Dendritic cell treated with granulocyte-macrophage colony-stimulating factor and Interleukin-4, amounts not matched to agents 40 ng/mL and 50 ng/mL, for 4 days (primary cell): ENCODE results near the gene SKAP1.
"Not testable (repeated sequence)": the region's sequence is repeated elsewhere in the genome, so short reads cannot be mapped to it uniquely, and the experiment has no call there.

Experiments used
- H3K27ac Mint-ChIP-seq: one replicate; pipeline ENCODE4 v1.8.0; 2022; ENCODE audit warnings: mild to moderate bottlenecking, mixed read lengths
- H3K27me3 Mint-ChIP-seq: one replicate; pipeline ENCODE4 v1.8.0; 2022; ENCODE audit warnings: mild to moderate bottlenecking, mixed read lengths
- H3K36me3 Mint-ChIP-seq: one replicate; pipeline ENCODE4 v1.8.0; 2022; ENCODE audit warnings: low read depth, mixed read lengths
- H3K4me1 Mint-ChIP-seq: one replicate; pipeline ENCODE4 v1.8.0; 2022; ENCODE audit warnings: low read depth, mixed read lengths
- H3K4me3 Mint-ChIP-seq: one replicate; pipeline ENCODE4 v1.8.0; 2022; ENCODE audit warnings: mild to moderate bottlenecking, moderate library complexity, mixed read lengths
- H3K9me3 Mint-ChIP-seq: one replicate; pipeline ENCODE4 v1.8.0; 2022; ENCODE audit warnings: mixed read lengths
- intact Hi-C: fragments of 100-400 bp; cut with micrococcal nuclease; formaldehyde crosslinking; loops from one replicate; pipeline ENCODE4 v1.15.0; 2022

Gene SKAP1

DNA sequence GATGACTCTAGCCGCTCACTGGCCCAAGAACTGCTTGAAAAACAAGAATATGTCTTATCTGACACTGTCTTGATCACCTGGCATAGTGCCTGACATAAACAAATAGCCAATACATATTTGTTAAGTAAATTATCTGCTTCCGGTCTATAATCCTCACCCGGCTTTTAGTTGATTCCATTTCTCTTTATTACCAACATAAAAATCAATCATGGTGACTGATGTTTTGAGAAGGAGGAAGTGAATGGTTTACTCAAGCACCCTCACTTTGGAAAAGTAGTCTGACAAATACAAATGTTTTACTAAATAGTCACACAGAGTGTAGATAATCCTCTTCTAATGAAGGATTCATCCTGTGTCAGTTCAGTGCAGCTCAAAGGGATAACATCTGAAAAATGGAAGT, 47.0 kb downstream of the SKAP1 start:
- Mint-ChIP-seq H3K4me1 (no peaks in the 10 kb centered on the region), H3K27ac (no peak overlapping the region), H3K4me3 (no peak overlapping the region), H3K27me3 (peaks cover 34% of the 10 kb centered on the region), H3K36me3 (no peaks in the 10 kb centered on the region), H3K9me3 (no peaks in the 10 kb centered on the region)
- intact Hi-C loops: no loop called here

DNA sequence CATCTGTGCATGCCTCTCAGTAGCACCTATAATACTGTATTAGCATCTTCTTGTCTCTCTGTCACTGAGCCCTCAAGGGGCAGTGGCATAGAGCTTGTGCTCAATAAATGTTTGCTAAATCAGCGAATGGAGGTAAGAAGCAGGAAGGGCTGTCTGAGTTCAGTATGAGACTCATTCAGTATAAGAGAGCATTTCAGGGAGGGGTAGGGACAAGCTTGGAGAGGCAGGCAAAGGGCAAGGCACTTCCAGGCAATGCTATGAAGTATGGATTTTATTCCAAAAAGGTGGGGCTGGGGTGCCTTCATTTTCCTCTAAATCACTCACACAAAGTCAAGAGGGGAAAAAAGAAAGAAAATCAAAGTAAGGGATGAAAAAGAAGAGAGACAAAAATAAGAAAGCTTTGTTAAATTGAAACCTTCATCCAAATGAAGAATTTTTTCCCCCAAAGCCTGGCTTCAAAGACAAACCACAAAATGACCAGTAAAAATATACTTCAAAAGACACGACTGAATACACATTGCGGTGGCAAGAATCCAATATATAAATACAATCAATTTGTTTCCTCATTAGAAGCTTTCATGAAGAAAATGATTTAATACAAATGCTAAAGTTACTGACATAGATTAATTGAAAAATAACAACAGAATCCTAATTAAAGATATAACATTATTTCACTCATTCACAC, 51.2 kb downstream of the SKAP1 start:
- Mint-ChIP-seq H3K27me3 (peaks cover 13% of the 10 kb centered on the region), H3K4me1 (no peaks in the 10 kb centered on the region), H3K4me3 (no peak overlapping the region), H3K9me3 (no peaks in the 10 kb centered on the region), H3K27ac (no peak overlapping the region), H3K36me3 (no peaks in the 10 kb centered on the region)
- intact Hi-C loops: loop anchor here (10.0 kb wide), 1 partner anchor 354 kb away; no protein-coding TSS in a partner anchor

DNA sequence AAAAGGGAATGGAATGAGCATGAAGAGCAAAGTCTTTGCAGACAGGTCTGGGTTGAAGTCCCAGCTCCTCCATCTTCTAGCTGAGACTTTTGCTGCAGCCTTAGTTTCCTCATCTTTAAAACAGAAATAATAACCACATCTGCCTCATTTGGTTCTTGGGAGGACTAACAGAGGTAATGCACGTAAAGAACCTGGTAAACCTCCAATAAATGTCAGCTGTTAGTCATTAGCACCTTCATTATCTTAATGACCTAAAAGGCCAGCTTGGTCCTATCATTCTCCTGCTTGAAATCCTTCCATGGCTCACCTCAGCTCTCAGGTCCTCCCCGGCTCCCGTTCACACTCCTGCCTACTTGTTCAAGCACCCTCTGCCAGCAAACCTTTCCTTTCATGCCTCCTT, 51.8 kb downstream of the SKAP1 start:
- H3K9me3 Mint-ChIP-seq: no peaks in the 10 kb centered on the region
- H3K27ac Mint-ChIP-seq: no peak overlapping the region
- intact Hi-C loops: loop anchor here (10.0 kb wide), 1 partner anchor 353 kb away; no protein-coding TSS in a partner anchor
- no peaks in the 10 kb centered on the region for H3K4me1 Mint-ChIP-seq
- no peaks in the 10 kb centered on the region for H3K36me3 Mint-ChIP-seq
- no peak overlapping the region for H3K4me3 Mint-ChIP-seq
- peaks cover 11% of the 10 kb centered on the region for H3K27me3 Mint-ChIP-seq

DNA sequence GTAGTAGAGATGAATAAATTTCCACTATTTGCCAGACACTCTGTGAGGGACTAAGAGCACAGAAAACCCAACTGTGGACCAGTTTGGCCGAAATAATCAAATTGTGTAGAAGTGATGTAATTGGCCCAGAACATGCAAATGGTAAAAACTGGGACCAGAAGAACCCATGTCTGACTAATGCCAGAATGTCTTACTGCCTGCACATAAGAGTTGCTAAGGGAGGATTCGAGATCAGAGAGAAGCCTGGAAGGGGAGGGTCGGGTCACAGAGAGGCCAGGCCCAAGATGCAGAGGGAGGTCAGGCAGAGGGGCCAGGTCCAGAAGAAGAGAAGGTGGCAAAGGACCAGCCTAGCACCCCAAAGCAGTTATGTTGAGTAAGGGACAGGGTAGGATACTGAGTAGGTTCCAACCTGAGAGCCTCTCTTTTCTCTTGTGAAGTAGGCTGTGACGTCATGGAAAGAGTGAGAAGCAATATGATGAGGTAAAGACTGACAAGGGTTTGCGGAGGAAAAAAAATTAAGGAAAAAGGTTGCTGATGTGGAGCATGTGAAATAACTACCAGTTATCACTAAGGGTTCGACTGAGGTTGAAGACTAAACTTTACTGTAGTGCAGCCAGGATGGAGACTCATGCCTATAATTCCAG, 53.2 kb downstream of the SKAP1 start:
- H3K27ac Mint-ChIP-seq: no peak overlapping the region
- no peaks in the 10 kb centered on the region for H3K36me3 Mint-ChIP-seq
- peaks cover 16% of the 10 kb centered on the region for H3K27me3 Mint-ChIP-seq
- H3K9me3 Mint-ChIP-seq: no peaks in the 10 kb centered on the region
- intact Hi-C loops: loop anchor here (10.0 kb wide), 1 partner anchor 352 kb away; no protein-coding TSS in a partner anchor
- no peak overlapping the region for H3K4me3 Mint-ChIP-seq
- H3K4me1 Mint-ChIP-seq: no peaks in the 10 kb centered on the region

DNA sequence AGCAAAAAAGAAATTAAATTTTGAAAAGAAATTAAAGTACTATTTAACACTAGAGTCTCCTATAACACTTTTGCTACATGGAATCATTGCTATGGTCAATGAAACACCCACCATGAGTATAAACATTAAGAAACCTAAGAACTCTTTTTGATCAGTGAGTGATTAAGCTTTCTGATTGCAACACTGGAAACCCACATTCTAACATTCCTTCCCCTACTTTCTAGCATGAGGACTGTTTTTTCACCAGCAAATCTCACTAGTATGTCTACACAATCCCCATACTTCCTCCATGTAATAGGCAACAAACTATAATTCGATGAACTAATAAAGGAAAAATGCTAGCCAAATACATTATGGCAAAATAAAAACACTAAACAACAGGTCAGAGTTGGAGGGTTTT, 54.7 kb downstream of the SKAP1 start:
- Mint-ChIP-seq H3K4me1 (no peaks in the 10 kb centered on the region), H3K27me3 (peaks cover 13% of the 10 kb centered on the region), H3K4me3 (no peak overlapping the region), H3K27ac (no peak overlapping the region), H3K36me3 (no peaks in the 10 kb centered on the region), H3K9me3 (no peaks in the 10 kb centered on the region)
- intact Hi-C loops: loop anchor here (10.0 kb wide), 1 partner anchor 351 kb away; no protein-coding TSS in a partner anchor

DNA sequence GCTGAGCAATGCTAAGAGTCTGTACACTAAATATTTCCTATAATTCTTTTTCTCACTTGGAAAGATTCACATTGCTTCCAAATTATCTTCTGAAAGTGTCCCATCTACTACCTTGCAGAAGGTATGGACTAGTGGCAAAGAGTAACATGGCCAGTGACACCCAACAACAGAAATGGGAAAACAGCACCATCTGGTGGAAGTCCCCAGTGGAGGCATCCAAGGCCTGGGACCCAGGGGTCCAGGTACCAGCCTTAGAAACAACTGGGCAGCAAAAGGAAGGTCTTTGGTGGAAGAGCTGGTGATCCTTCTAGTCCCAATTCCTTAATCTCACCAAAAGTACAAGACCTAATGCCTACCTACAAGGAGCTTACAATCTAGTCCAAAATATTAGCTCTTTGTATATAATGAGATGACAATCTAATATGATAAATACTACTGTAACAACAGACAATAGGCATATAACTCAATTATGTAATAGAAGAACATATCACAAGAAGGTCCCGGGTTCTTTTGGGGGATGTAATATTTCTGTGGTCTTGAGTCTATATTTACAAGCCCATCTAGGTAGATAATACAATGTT, 55.3 kb downstream of the SKAP1 start:
- H3K9me3 Mint-ChIP-seq: no peaks in the 10 kb centered on the region
- no peak overlapping the region for H3K27ac Mint-ChIP-seq
- H3K4me3 Mint-ChIP-seq: no peak overlapping the region
- H3K36me3 Mint-ChIP-seq: no peaks in the 10 kb centered on the region
- H3K4me1 Mint-ChIP-seq: no peaks in the 10 kb centered on the region
- H3K27me3 Mint-ChIP-seq: peaks cover 13% of the 10 kb centered on the region
- intact Hi-C loops: loop anchor here (10.0 kb wide), 1 partner anchor 350 kb away; no protein-coding TSS in a partner anchor

DNA sequence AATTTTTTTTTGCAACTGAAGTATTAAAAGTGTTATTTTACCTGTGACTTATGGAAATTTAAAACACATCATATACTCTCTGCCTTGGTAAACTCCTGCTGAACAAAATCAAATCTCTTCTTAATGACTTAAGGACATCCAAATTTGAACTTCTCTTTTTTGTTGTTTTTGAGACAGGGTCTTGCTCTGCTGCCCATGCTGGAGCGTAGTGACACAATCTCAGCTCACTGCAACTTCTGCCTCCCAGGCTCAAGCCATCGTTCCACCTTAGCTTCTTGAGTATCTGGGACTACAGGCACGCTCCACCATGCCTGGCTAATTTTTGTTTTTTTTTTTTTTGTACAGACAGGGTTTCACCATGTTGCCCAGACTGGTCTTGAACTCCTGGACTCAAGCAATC, 56.1 kb downstream of the SKAP1 start:
- H3K27ac Mint-ChIP-seq: no peak overlapping the region
- no peak overlapping the region for H3K4me3 Mint-ChIP-seq
- peaks cover 13% of the 10 kb centered on the region for H3K27me3 Mint-ChIP-seq
- no peaks in the 10 kb centered on the region for H3K4me1 Mint-ChIP-seq
- H3K36me3 Mint-ChIP-seq: no peaks in the 10 kb centered on the region
- intact Hi-C loops: loop anchor here (10.0 kb wide), 1 partner anchor 349 kb away; no protein-coding TSS in a partner anchor
- no peaks in the 10 kb centered on the region for H3K9me3 Mint-ChIP-seq

DNA sequence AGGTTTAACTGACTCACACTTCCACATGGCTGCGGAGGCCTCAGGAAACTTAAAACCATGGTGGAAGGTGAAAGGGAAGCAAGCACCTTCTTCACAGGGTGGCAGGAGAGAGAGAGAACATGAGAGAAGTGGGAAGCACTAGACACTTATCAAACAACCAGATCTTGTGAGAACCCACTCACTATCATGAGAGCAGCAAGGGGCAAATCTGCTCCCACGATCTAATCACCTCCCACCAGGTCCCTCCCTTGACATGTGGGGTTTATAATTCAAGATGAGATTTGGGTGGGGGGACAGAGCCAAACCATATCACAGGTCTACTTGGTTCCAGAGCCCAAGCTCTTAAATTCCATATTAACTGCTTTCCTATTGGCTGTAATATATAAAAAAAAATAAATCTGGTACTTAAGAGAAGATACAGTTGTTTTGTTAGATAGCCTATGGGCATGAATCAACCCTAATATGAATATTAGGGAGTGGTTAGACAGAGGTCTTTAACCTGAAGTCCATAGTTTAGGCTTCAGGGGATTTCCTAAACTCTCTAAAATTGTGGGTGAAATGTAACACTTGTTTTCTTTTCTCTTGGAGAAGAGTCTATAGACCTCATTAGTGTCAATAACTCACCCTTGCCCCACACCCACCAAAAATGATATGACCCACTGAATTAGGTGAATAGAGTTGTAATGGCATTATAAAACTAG, 56.7 kb downstream of the SKAP1 start:
- peaks cover 15% of the 10 kb centered on the region for H3K27me3 Mint-ChIP-seq
- no peak overlapping the region for H3K27ac Mint-ChIP-seq
- no peak overlapping the region for H3K4me3 Mint-ChIP-seq
- intact Hi-C loops: loop anchor here (10.0 kb wide), 1 partner anchor 348 kb away; no protein-coding TSS in a partner anchor
- H3K4me1 Mint-ChIP-seq: no peaks in the 10 kb centered on the region
- no peaks in the 10 kb centered on the region for H3K9me3 Mint-ChIP-seq
- no peaks in the 10 kb centered on the region for H3K36me3 Mint-ChIP-seq

DNA sequence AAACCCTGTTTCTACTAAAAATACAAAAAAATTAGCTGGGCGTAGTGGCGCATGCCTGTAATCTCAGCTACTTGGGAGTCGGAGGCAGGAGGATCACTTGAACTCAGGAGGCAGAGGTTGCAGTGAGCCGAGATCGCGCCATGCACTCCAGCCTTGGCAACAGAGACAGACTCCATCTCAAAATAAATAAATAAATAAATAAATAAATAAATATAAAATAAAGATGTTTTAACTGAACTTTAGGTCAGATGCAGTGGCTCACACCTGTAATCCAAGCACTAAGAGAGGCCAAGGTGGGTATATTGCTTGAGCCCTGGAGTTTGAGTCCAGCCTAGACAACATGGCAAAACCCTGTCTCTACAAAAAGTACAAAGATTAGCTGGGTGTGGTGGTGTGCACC, 61.0 kb downstream of the SKAP1 start:
- H3K27ac Mint-ChIP-seq, H3K36me3 Mint-ChIP-seq, H3K4me3 Mint-ChIP-seq, intact Hi-C loops, H3K4me1 Mint-ChIP-seq, H3K9me3 Mint-ChIP-seq: not testable (repeated sequence)
- H3K27me3 Mint-ChIP-seq: peaks cover 33% of the 10 kb centered on the region

DNA sequence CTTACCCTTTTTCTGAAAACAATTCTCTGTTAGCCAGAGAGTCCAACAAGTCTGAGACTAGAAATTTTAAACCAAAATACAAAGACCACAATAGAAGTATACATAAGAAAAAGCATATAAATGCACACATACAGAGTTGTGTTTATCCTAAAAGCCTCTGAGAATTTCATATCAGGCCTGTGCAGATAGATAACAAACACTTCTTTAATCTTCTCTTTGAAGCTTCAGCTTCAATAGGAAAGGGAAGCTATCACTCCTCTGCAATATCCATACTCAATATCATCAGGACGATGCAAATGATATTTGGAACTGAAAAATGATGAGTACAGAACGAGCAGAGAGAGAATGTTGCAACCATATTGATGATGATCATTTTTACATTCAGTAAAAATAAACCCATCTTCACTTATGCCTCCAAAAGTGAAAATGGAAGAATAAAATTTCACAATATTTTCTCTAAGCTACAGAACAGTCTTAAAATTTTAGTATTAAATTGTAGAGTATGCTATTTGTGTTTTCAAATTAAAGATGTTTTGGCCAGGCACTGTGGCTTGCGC, 61.6 kb downstream of the SKAP1 start:
- intact Hi-C loops: no loop called here
- Mint-ChIP-seq H3K9me3 (no peaks in the 10 kb centered on the region), H3K27ac (no peak overlapping the region), H3K36me3 (no peaks in the 10 kb centered on the region), H3K4me1 (no peaks in the 10 kb centered on the region), H3K27me3 (peaks cover 32% of the 10 kb centered on the region), H3K4me3 (no peak overlapping the region)

DNA sequence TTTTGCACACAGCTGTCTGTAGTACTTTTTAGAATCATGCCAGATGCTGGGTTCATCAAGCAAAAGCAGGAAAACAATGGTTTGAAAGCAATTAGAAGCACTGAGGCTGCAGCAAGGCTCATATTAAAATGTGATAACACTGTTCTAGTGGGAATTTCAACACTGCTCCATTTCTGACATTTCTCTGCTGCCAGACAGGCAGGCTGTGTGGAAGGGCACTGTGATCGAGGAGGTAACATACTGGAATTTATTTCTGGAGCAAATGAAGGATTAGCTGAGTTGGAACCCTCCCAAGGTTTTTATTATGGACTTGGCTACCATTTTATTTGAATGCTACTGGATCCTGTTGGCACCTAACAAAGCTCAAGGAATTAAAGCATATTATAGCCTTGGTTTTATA, 66.9 kb downstream of the SKAP1 start:
- Mint-ChIP-seq H3K4me1 (no peaks in the 10 kb centered on the region), H3K27ac (no peak overlapping the region), H3K9me3 (no peaks in the 10 kb centered on the region), H3K36me3 (no peaks in the 10 kb centered on the region), H3K27me3 (peaks cover 39% of the 10 kb centered on the region), H3K4me3 (no peak overlapping the region)
- intact Hi-C loops: no loop called here

DNA sequence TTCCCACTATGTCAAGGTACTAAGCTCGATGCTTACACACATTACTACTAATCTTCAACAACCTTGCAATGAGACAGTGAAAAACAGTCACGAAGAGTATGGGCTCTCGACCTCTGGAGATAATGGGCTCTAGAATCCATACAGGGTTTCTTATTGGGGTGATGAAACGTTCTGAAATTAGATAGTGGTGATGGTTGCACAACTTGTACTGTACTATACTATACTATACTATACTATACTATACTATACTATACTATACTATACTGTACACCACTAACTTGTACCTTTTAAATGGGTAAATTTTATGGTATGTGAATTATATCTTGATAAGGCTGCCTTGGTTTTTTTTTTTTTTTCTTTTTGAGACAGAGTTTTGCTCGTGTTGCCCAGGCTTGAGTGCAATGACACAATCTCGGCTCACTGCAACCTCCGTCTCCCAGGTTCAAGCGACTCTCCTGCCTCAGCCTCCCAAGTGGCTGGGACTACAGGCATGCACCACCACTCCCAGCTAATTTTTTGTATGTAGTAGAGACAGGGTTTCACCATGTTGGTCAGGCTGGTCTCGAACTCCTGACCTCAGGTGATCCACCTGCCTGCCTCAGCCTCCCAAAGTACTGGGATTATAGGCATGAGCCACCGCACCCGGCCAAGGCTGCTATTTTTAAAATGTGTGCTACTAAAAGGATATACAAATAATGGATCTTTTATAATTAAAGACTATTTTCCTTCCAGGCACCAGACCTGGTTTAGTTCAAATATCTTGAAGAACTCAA, 69.0 kb downstream of the SKAP1 start:
- H3K27ac Mint-ChIP-seq, H3K36me3 Mint-ChIP-seq, H3K4me3 Mint-ChIP-seq, H3K9me3 Mint-ChIP-seq, H3K4me1 Mint-ChIP-seq, intact Hi-C loops: not testable (repeated sequence)
- peaks cover 38% of the 10 kb centered on the region for H3K27me3 Mint-ChIP-seq
